A673 (cell line): ENCODE data around the gene THSD7B. TPM values are rescaled to one million over a fixed set of nuclear protein-coding genes. Genes with fewer than 3 reads are reported as not detected.

ENCODE experiments used
- BruUV-seq: library from RNA; stranded (reverse); fragments of 400-500 nt; replicated peaks from 2 replicates; lab custom pipeline; 2021; lab: Mats Ljungman, UMichigan
- CTCF ChIA-PET: fragments of 300-600 bp; sonication (Branson Sonifier 250); formaldehyde crosslinking; loops from one replicate; lab custom pipeline; 2022; ENCODE audit warnings: antibody characterized with exemption; lab: Charles Lee
- POLR2A ChIA-PET: fragments of 300-600 bp; sonication (Branson Sonifier 250); formaldehyde crosslinking; loops from one replicate; lab custom pipeline; 2022; ENCODE audit warnings: antibody characterized with exemption; ENCODE audit not compliant: low non-redundant PET; lab: Charles Lee
- DNase-seq: peaks from one replicate; pipeline ENCODE4 v3.0.0-alpha.2; 2015; ENCODE audit warnings: low spot score
- H3K27ac ChIP-seq: fragments of 200-600 bp; sonication (generic); 2 replicates; pipeline ENCODE4 v1.5.1; 2016; ENCODE audit warnings: mixed run types, low read depth, mild to moderate bottlenecking, mixed read lengths, antibody characterized with exemption, low read length; ENCODE audit not compliant: poor library complexity, severe bottlenecking
- H3K27me3 ChIP-seq: fragments of 200-600 bp; sonication (generic); replicated peaks from 2 replicates; pipeline ENCODE4 v1.6.1; 2017; ENCODE audit warnings: mixed run types, low read depth, mild to moderate bottlenecking, mixed read lengths, antibody characterized with exemption, low read length; ENCODE audit not compliant: insufficient read depth, poor library complexity
- H3K36me3 ChIP-seq: fragments of 200-600 bp; sonication (generic); 2 replicates; pipeline ENCODE4 v1.6.1; 2016; ENCODE audit warnings: mixed run types, mild to moderate bottlenecking, mixed read lengths, antibody characterized with exemption, low read length; ENCODE audit not compliant: insufficient read depth, poor library complexity, severe bottlenecking
- H3K4me1 ChIP-seq: fragments of 200-600 bp; sonication (generic); 2 replicates; pipeline ENCODE4 v1.6.1; 2017; ENCODE audit warnings: mixed run types, mild to moderate bottlenecking, mixed read lengths, antibody characterized with exemption, low read length; ENCODE audit not compliant: insufficient read depth, poor library complexity, severe bottlenecking
- H3K4me3 ChIP-seq: fragments of 200-600 bp; sonication (generic); 2 replicates; pipeline ENCODE4 v1.5.1; 2016; ENCODE audit warnings: low read depth, mixed run types, mild to moderate bottlenecking, mixed read lengths, low read length; ENCODE audit not compliant: poor library complexity, severe bottlenecking
- H3K9me3 ChIP-seq: fragments of 200-600 bp; sonication (generic); 2 replicates; pipeline ENCODE4 v1.6.1; 2016; ENCODE audit warnings: mixed run types, low read depth, mild to moderate bottlenecking, mixed read lengths, antibody characterized with exemption, low read length; ENCODE audit not compliant: poor library complexity, severe bottlenecking
- EZH2 ChIP-seq: fragments of 200-600 bp; sonication (generic); IDR thresholded peaks from 2 replicates; pipeline ENCODE4 v1.6.1; 2017; ENCODE audit warnings: borderline replicate concordance, low read depth, mild to moderate bottlenecking, mixed read lengths, antibody characterized with exemption, low read length; ENCODE audit not compliant: poor library complexity, severe bottlenecking
- intact Hi-C: fragments of 100-400 bp; cut with micrococcal nuclease; formaldehyde crosslinking; loops from one replicate; pipeline ENCODE4 v1.10.0; 2022; ENCODE audit not compliant: unreplicated experiment
- total RNA-seq: library from RNA; stranded (reverse); gene quantifications from 2 replicates; pipeline ENCODE4 v1.2.3, GENCODE V29; 2021
- TF ChIP-seq, protein P1 (sequence below): fragments of 300-800, 200-600 bp; sonication (generic); conservative IDR thresholded peaks from 2 replicates; pipeline ENCODE4 v1.5.1; 2017; ENCODE audit warnings: low read depth, mild to moderate bottlenecking, antibody characterized with exemption, low read length, moderate library complexity, mixed read lengths

THSD7B gene
- total RNA-seq, 1 experiment from 2014 or later = not detected

DNA sequence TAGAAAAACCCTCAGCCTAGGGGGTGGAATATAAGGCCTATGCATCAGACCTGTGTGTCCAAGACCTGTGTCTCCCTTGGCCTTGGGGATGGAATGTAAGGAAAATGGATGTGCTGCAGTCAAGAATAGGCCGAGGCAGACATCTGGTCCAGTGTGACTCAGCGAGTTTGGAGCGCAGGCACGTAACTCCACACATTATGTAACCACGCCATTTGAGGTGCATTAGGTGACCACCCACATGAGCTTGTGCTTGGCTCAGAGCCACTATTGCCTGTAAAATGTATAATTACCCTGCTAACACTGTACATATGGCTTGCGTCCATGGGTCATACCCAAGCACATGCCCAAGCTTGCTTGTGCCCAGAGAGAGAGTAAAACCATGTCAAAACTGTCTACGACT lies 618.0 kb downstream of the THSD7B start:
- CTCF ChIA-PET = no interaction called here
- no peak overlapping the region for H3K4me3 ChIP-seq
- H3K27me3 ChIP-seq = no peaks in the 10 kb centered on the region
- POLR2A ChIA-PET = no interaction called here
- no peak for DNase-seq
- TF ChIP-seq, protein P1, sequence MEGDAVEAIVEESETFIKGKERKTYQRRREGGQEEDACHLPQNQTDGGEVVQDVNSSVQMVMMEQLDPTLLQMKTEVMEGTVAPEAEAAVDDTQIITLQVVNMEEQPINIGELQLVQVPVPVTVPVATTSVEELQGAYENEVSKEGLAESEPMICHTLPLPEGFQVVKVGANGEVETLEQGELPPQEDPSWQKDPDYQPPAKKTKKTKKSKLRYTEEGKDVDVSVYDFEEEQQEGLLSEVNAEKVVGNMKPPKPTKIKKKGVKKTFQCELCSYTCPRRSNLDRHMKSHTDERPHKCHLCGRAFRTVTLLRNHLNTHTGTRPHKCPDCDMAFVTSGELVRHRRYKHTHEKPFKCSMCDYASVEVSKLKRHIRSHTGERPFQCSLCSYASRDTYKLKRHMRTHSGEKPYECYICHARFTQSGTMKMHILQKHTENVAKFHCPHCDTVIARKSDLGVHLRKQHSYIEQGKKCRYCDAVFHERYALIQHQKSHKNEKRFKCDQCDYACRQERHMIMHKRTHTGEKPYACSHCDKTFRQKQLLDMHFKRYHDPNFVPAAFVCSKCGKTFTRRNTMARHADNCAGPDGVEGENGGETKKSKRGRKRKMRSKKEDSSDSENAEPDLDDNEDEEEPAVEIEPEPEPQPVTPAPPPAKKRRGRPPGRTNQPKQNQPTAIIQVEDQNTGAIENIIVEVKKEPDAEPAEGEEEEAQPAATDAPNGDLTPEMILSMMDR = no peak
- TF ChIP-seq EZH2 = no peak
- BruUV-seq = no TSS peak
- intact Hi-C loops = no loop called here
- H3K36me3 ChIP-seq = no peaks in the 10 kb centered on the region
- no peak overlapping the region for H3K27ac ChIP-seq
- no peaks in the 10 kb centered on the region for H3K4me1 ChIP-seq
- H3K9me3 ChIP-seq = peaks cover 19% of the 10 kb centered on the region

- H3K27ac ChIP-seq = no peak overlapping the region
- no peak overlapping the region for H3K4me3 ChIP-seq
- H3K36me3 ChIP-seq = no peaks in the 10 kb centered on the region
- H3K27me3 ChIP-seq = no peaks in the 10 kb centered on the region
- BruUV-seq = no TSS peak
- H3K4me1 ChIP-seq = no peaks in the 10 kb centered on the region
- H3K9me3 ChIP-seq = peaks cover 19% of the 10 kb centered on the region
- DNase-seq = no peak
- intact Hi-C loops = no loop called here
- POLR2A ChIA-PET = no interaction called here
- TF ChIP-seq, protein P1 = no peak
- CTCF ChIA-PET = no interaction called here
Observed at GRCh38 chr2:137387044-137387443, 621.7 kb downstream of the THSD7B start.

GRCh38 chr2:137405496-137405895 lies 640.2 kb downstream of the THSD7B start:
- no TSS peak for BruUV-seq
- Histone ChIP-seq H3K4me1 (no peaks in the 10 kb centered on the region), H3K9me3 (no peaks in the 10 kb centered on the region), H3K27ac (no peak overlapping the region), H3K27me3 (no peaks in the 10 kb centered on the region), H3K36me3 (no peaks in the 10 kb centered on the region), H3K4me3 (no peak overlapping the region)
- TF ChIP-seq EZH2 = no peak
- TF ChIP-seq, protein P1 = no peak
- POLR2A ChIA-PET = no interaction called here
- DNase-seq = no peak
- intact Hi-C loops = no loop called here
- CTCF ChIA-PET = no interaction called here
